SK-N-MC (cell line): ENCODE results near the gene ILF3.

ENCODE experiments used
- EZH2 ChIP-seq: fragments of 200-600 bp; sonication (generic); IDR thresholded peaks from one replicate; pipeline ENCODE4 v1.6.1; 2017; ENCODE audit warnings: antibody characterized with exemption
- FOXP2 ChIP-seq: optimal IDR thresholded peaks from 2 replicates; pipeline ENCODE3; 2011; ENCODE audit warnings: mild to moderate bottlenecking, moderate library complexity; ENCODE audit not compliant: insufficient read depth; ENCODE audit errors: extremely low read length, control extremely low read depth
- POLR2AphosphoS5 ChIP-seq: IDR thresholded peaks from 2 replicates; pipeline ENCODE4 v1.6.1; 2012; ENCODE audit warnings: mild to moderate bottlenecking, low read depth, low read length, borderline replicate concordance

GRCh38 chr19:10735741-10736140, 81.6 kb downstream of the ILF3 start:
- TF ChIP-seq POLR2AphosphoS5 (no peak), FOXP2 (no peak), EZH2 (no peak)
